ENCODE measurements around the gene SERP2. TPM values are rescaled to one million over a fixed set of nuclear protein-coding genes. Genes with fewer than 3 reads are reported as not detected.

Gene SERP2
- total and polyA plus RNA-seq, 2 of the 8 experiments (the other 6 are each of a cell fraction or from before 2014, with no cell fraction given): 2.0 to 2.3 TPM

GRCh38 chr13:44423824-44424223 lies 50.2 kb downstream of the SERP2 start (continued):
- TF ChIP-seq KDM1A (IDR thresholded peaks at IDR 0.05; ENCODE audit: borderline replicate concordance, low read length): no peak
- no peak for TF ChIP-seq TCF12 (IDR thresholded peaks at IDR 0.05; ENCODE audit: low read depth, low read length)
- TF ChIP-seq TEAD4 (IDR thresholded peaks at IDR 0.05; ENCODE audit: low read depth, low read length): no peak
- TF ChIP-seq TAF1 (IDR thresholded peaks at IDR 0.05; ENCODE audit: low read depth, low read length): no peak
- no peak for TF ChIP-seq RAD21 (IDR thresholded peaks at IDR 0.05 in 1 of 2, conservative IDR thresholded peaks at IDR 0.05 in 1 of 2; ENCODE audit: low read depth in 2 of 2, low read length in 2 of 2)
- TF ChIP-seq CTBP2 (IDR thresholded peaks at IDR 0.05; ENCODE audit: borderline replicate concordance, insufficient read depth, insufficient read length, low read length): no peak
